B cell (primary cell): ENCODE results near the gene IL19. TPM values are rescaled to one million over a fixed set of nuclear protein-coding genes. Genes with fewer than 3 reads are reported as not detected.

Experiments used
- ATAC-seq: fragments of 200-7000 bp; cut with Tn5 transposase; one replicate; pipeline ENCODE4 v1.10.0; 2021; ENCODE audit warnings: low read depth, mild to moderate bottlenecking, moderate number of reproducible peaks, moderate library complexity
- CTCF ChIA-PET: fragments of 350-600 bp; sonication (Branson Sonifier 250); formaldehyde crosslinking; loops from one replicate; lab custom pipeline; 2021; ENCODE audit warnings: antibody characterized with exemption, inconsistent platforms; lab: Charles Lee
- POLR2A ChIA-PET: fragments of 350-600 bp; sonication (Branson Sonifier 250); formaldehyde crosslinking; loops from one replicate; lab custom pipeline; 2021; ENCODE audit warnings: antibody characterized with exemption; lab: Charles Lee
- DNase-seq: peaks from one replicate; pipeline ENCODE4 v3.0.0; 2013
- H2AFZ ChIP-seq: 2 replicates; pipeline ENCODE4 v1.6.1; 2012; ENCODE audit warnings: mild to moderate bottlenecking, low read depth, low read length; ENCODE audit not compliant: insufficient read depth, poor library complexity, severe bottlenecking
- H3K27ac ChIP-seq, 2 donors: 1 replicate in 1 of 2; 2 replicates in 1 of 2; pipeline ENCODE4 v1.5.1; 2012 to 2013; ENCODE audit warnings: low read length in 2 of 2, mild to moderate bottlenecking in 2 of 2, moderate library complexity in 1 of 2
- H3K27me3 ChIP-seq, 4 experiments: fragments of 200-600 bp in 1 of 4; sonication (generic) in 1 of 4; replicated peaks in 1 of 4; 1 replicate in 2 of 4; 2 replicates in 2 of 4; pipeline versions ENCODE4 v1.6.1 to v1.7.0; 2013 to 2016; ENCODE audit warnings: low read length in 3 of 4, mild to moderate bottlenecking in 2 of 4, mixed read lengths in 1 of 4, moderate library complexity in 1 of 4; ENCODE audit not compliant: insufficient read depth in 4 of 4, control insufficient read depth in 3 of 4; ENCODE audit errors: control extremely low read depth in 1 of 4
- H3K36me3 ChIP-seq, 2 experiments: replicated peaks in 1 of 2; 1 replicate in 1 of 2; 2 replicates in 1 of 2; pipeline versions ENCODE4 v1.6.1 to v1.7.1; 2013; ENCODE audit warnings: low read length in 1 of 2; ENCODE audit not compliant: insufficient read depth in 2 of 2, control insufficient read depth in 1 of 2; ENCODE audit errors: control extremely low read depth in 1 of 2, extremely low read depth in 1 of 2
- H3K4me1 ChIP-seq, 2 donors: fragments of 200-600 bp in 1 of 2; sonication (generic) in 1 of 2; 1 replicate in 1 of 2; 2 replicates in 1 of 2; pipeline versions ENCODE4 v1.5.1 to v1.6.1; 2013 to 2017; ENCODE audit warnings: low read length in 2 of 2; ENCODE audit not compliant: control insufficient read depth in 2 of 2, insufficient read depth in 2 of 2
- H3K4me2 ChIP-seq: replicated peaks from 2 replicates; pipeline ENCODE3; 2012; ENCODE audit warnings: mild to moderate bottlenecking, low read depth, low read length; ENCODE audit not compliant: poor library complexity, severe bottlenecking
- H3K4me3 ChIP-seq, 5 experiments: fragments of 200-600 bp in 1 of 5; sonication (generic) in 1 of 5; 1 replicate in 3 of 5; 2 replicates in 2 of 5; pipeline versions ENCODE4 v1.5.1 to v1.7.0; 2011 to 2016; ENCODE audit warnings: low read length in 4 of 5, mild to moderate bottlenecking in 4 of 5, low read depth in 2 of 5, control low read depth in 1 of 5, moderate library complexity in 1 of 5; ENCODE audit not compliant: insufficient read depth in 1 of 5; ENCODE audit errors: control extremely low read depth in 1 of 5, extremely low read depth in 1 of 5
- H3K79me2 ChIP-seq: fragments of 200-600 bp; sonication (generic); one replicate; pipeline ENCODE4 v1.6.0; 2016; ENCODE audit warnings: low read length; ENCODE audit not compliant: control insufficient read depth, insufficient read depth
- H3K9ac ChIP-seq: fragments of 200-600 bp; sonication (generic); 2 replicates; pipeline ENCODE4 v1.6.1; 2017; ENCODE audit warnings: mild to moderate bottlenecking, low read length, moderate library complexity
- H3K9me3 ChIP-seq, 3 donors: one replicate each; pipeline versions ENCODE4 v1.6.1 to v1.7.1; 2013; ENCODE audit warnings: low read length in 2 of 3; ENCODE audit not compliant: control insufficient read depth in 2 of 3, insufficient read depth in 1 of 3; ENCODE audit errors: control extremely low read depth in 1 of 3
- H4K20me1 ChIP-seq: 2 replicates; pipeline ENCODE4 v1.6.0; 2012; ENCODE audit warnings: mild to moderate bottlenecking, low read length; ENCODE audit not compliant: insufficient read depth, control insufficient read depth, poor library complexity, severe bottlenecking
- H3K27ac Mint-ChIP-seq: one replicate; pipeline ENCODE4 v1.8.0; 2021; ENCODE audit warnings: mixed read lengths
- H3K27me3 Mint-ChIP-seq: one replicate; pipeline ENCODE4 v1.8.0; 2021; ENCODE audit warnings: mixed read lengths
- H3K4me1 Mint-ChIP-seq: one replicate; pipeline ENCODE4 v1.8.0; 2021; ENCODE audit warnings: mixed read lengths
- H3K4me3 Mint-ChIP-seq: one replicate; pipeline ENCODE4 v1.8.0; 2021; ENCODE audit warnings: mixed read lengths
- H3K9me3 Mint-ChIP-seq: one replicate; pipeline ENCODE4 v1.8.0; 2022; ENCODE audit warnings: mixed read lengths; ENCODE audit not compliant: insufficient read depth
- CTCF ChIP-seq: fragments of 200-600 bp; IDR thresholded peaks from one replicate; pipeline ENCODE4 v1.8.0; 2022; ENCODE audit warnings: antibody characterized with exemption, mild to moderate bottlenecking
- EZH2 ChIP-seq: IDR thresholded peaks from 2 replicates; pipeline ENCODE4 v1.6.1; 2012; ENCODE audit warnings: borderline replicate concordance, low read depth, mild to moderate bottlenecking, moderate library complexity, low read length; ENCODE audit not compliant: insufficient read depth, poor library complexity, severe bottlenecking
- WGBS: methylation state at CpG from one replicate; pipeline ENCODE4 v1.1.5; 2013; ENCODE audit warnings: missing lambda C conversion rate; ENCODE audit not compliant: insufficient coverage; 5-methylcytosine and 5-hydroxymethylcytosine counted together
- intact Hi-C: fragments of 100-400 bp; cut with micrococcal nuclease; formaldehyde crosslinking; loops from one replicate; pipeline ENCODE4 v1.10.0; 2022
- polyA plus RNA-seq: library from polyadenylated mRNA; depleted of rRNA; stranded (reverse); fragments of >200 nt; gene quantifications from 2 replicates; pipeline ENCODE4 v1.2.3, GENCODE V29; 2012
- total RNA-seq, 2 donors: library from RNA; stranded (reverse); fragments of 120-200 nt in 1 of 2; gene quantifications; 1 replicate in 1 of 2; 2 replicates in 1 of 2; pipeline versions ENCODE4 v1.2.3 to v1.2.4, GENCODE V29; 2013 to 2022

Gene IL19
- total and polyA plus RNA-seq, 2 donors (not counting 1 experiment from before 2014, with no cell fraction given): 0.27 TPM; not detected in 1

- Histone ChIP-seq H3K4me1 (peaks cover 13 to 25% of the 10 kb centered on the region in 2 donors), H3K27me3 (no peaks in the 10 kb centered on the region), H3K36me3 (no peaks in the 10 kb centered on the region), H3K9me3 (no peaks in the 10 kb centered on the region), H3K4me3 (no peak overlapping the region), H3K4me2 (no peak overlapping the region), H3K9ac (no peak overlapping the region), H3K27ac (no peak overlapping the region), H2AFZ (no peak overlapping the region), H3K79me2 (no peaks in the 10 kb centered on the region), H4K20me1 (no peaks in the 10 kb centered on the region)
- DNase-seq: no peak
- Mint-ChIP-seq H3K4me1 (peaks cover 41% of the 10 kb centered on the region), H3K27ac (no peak overlapping the region), H3K4me3 (no peak overlapping the region), H3K27me3 (no peaks in the 10 kb centered on the region), H3K9me3 (no peaks in the 10 kb centered on the region)
- intact Hi-C loops: no loop called here
- WGBS: 67% methylated on average over 4 of the region's 4 CpGs
- TF ChIP-seq EZH2 (no peak), CTCF (no peak)
- ATAC-seq: no peak
- ChIA-PET POLR2A (interaction anchor here (1.2 kb wide), 1 partner anchor 57 kb away, joined by 4 read pairs; no protein-coding TSS in a partner anchor), CTCF (interaction anchor here (0.7 to 2.1 kb wide), 4 partner anchors 9 to 65 kb away, joined by 3 to 9 read pairs (median 6); no protein-coding TSS in a partner anchor)
These were observed 25.9 kb upstream of the IL19 start for GRCh38 chr1:206744683-206745082.

GRCh38 chr1:206745301-206745700, 25.3 kb upstream of the IL19 start:
- CTCF ChIA-PET: interaction anchor here (0.7 to 2.1 kb wide), 5 partner anchors 10 to 237 kb away, joined by 3 to 9 read pairs (median 4); no protein-coding TSS in a partner anchor
- no peaks in the 10 kb centered on the region for H3K9me3 Mint-ChIP-seq

More at GRCh38 chr1:206745301-206745700, 25.3 kb upstream of the IL19 start:
- Histone ChIP-seq H2AFZ (no peak overlapping the region), H3K36me3 (no peaks in the 10 kb centered on the region), H3K4me2 (no peak overlapping the region), H3K27ac (no peak overlapping the region), H3K4me3 (no peak overlapping the region), H3K27me3 (no peaks in the 10 kb centered on the region), H3K79me2 (no peaks in the 10 kb centered on the region), H3K4me1 (peaks cover 10 to 20% of the 10 kb centered on the region in 2 donors), H3K9me3 (no peaks in the 10 kb centered on the region), H3K9ac (no peak overlapping the region), H4K20me1 (no peaks in the 10 kb centered on the region)
- ATAC-seq (no peak), DNase-seq (no peak)
- Mint-ChIP-seq H3K4me1 (peaks cover 37% of the 10 kb centered on the region), H3K27ac (peak overlapping the region; percentile 10), H3K27me3 (no peaks in the 10 kb centered on the region), H3K4me3 (no peak overlapping the region)
- POLR2A ChIA-PET: interaction anchor here (0.7 to 1.2 kb wide), 3 partner anchors 56 to 274 kb away, joined by 3 to 4 read pairs (median 4); no protein-coding TSS in a partner anchor
- intact Hi-C loops: no loop called here
- no peak for TF ChIP-seq EZH2
- TF ChIP-seq CTCF: no peak
- no CpG with 5 or more reads among the region's 1 CpG for WGBS
